Esophagus mucosa (tissue), 1 donor: ENCODE measurements around the gene AIRE. TPM values are rescaled to one million over a fixed set of nuclear protein-coding genes. Genes with fewer than 3 reads are reported as not detected.

Experiments
- ATAC-seq: fragments of 200-7000 bp; cut with Tn5 transposase; one replicate; pipeline ENCODE4 v1.9.1; 2020
- total RNA-seq: library from RNA; stranded (reverse); gene quantifications from one replicate; pipeline ENCODE4 v1.2.4, GENCODE V29; 2023
- donor health status: DM: yes; HTN: yes; CAD: no.

The AIRE gene
- total RNA-seq, 1 donor from 2014 or later, result not detected

- no peak for ATAC-seq
These were observed 20.0 kb downstream of the AIRE start for GRCh38 chr21:44305691-44306090.

GRCh38 chr21:44306936-44307704 is 21.4 kb downstream of the AIRE start:
- ATAC-seq, result no peak

- no peak for ATAC-seq
These were observed 25.2 kb downstream of the AIRE start for GRCh38 chr21:44310628-44311507.

- no peak for ATAC-seq
These were observed 26.4 kb downstream of the AIRE start for GRCh38 chr21:44312089-44312488.

GRCh38 chr21:44312716-44313115 is 27.0 kb downstream of the AIRE start:
- no peak for ATAC-seq

GRCh38 chr21:44313451-44313850 is 27.8 kb downstream of the AIRE start:
- no peak for ATAC-seq

GRCh38 chr21:44314128-44314527 is 28.5 kb downstream of the AIRE start:
- ATAC-seq, result no peak

- ATAC-seq, result no peak
These were observed 28.9 kb downstream of the AIRE start for GRCh38 chr21:44314561-44314960.

GRCh38 chr21:44315691-44316203 is 30.1 kb downstream of the AIRE start:
- ATAC-seq, result peak; percentile 17

- ATAC-seq, result peak; percentile 3
These were observed 30.7 kb downstream of the AIRE start for GRCh38 chr21:44316277-44316900.

- ATAC-seq, result no peak
These were observed 31.6 kb downstream of the AIRE start for GRCh38 chr21:44317241-44317782.

- ATAC-seq, result no peak
These were observed 32.2 kb downstream of the AIRE start for GRCh38 chr21:44317871-44318270.

GRCh38 chr21:44318489-44319285 is 33.0 kb downstream of the AIRE start:
- ATAC-seq, result no peak

- no peak for ATAC-seq
These were observed 33.9 kb downstream of the AIRE start for GRCh38 chr21:44319407-44320065.

- no peak for ATAC-seq
These were observed 35.2 kb downstream of the AIRE start for GRCh38 chr21:44320847-44321246.

GRCh38 chr21:44321846-44322450 is 36.3 kb downstream of the AIRE start:
- no peak for ATAC-seq

GRCh38 chr21:44322621-44323325 is 37.1 kb downstream of the AIRE start:
- no peak for ATAC-seq

GRCh38 chr21:44323591-44323990 is 37.9 kb downstream of the AIRE start:
- no peak for ATAC-seq

- ATAC-seq, result no peak
These were observed 38.6 kb downstream of the AIRE start for GRCh38 chr21:44324106-44324853.

- no peak for ATAC-seq
These were observed 39.1 kb downstream of the AIRE start for GRCh38 chr21:44324854-44325107.
